PFSK-1 (cell line): ENCODE results near the gene ZDHHC1.

Experiments
- FOXP2 ChIP-seq: optimal IDR thresholded peaks from 2 replicates; pipeline ENCODE3; 2011; ENCODE audit warnings: borderline replicate concordance, control low read depth, inconsistent platforms; ENCODE audit not compliant: insufficient read depth; ENCODE audit errors: extremely low read length, extremely low read depth
- POLR2AphosphoS5 ChIP-seq: IDR thresholded peaks from 2 replicates; pipeline ENCODE4 v1.6.1; 2012; ENCODE audit warnings: low read depth, mild to moderate bottlenecking, control low read depth, low read length, moderate library complexity
- REST ChIP-seq, 2 experiments: IDR thresholded peaks; 2 replicates each; pipeline versions ENCODE4 v1.6.1 to v1.8.0; 2011 to 2012; ENCODE audit warnings: low read depth in 2 of 2, low read length in 2 of 2, control low read depth in 1 of 2, inconsistent platforms in 1 of 2, mild to moderate bottlenecking in 1 of 2, moderate library complexity in 1 of 2; ENCODE audit not compliant: insufficient read depth in 1 of 2
- SIN3A ChIP-seq: IDR thresholded peaks from 2 replicates; pipeline ENCODE4 v1.6.1; 2012; ENCODE audit warnings: mild to moderate bottlenecking, low read length, moderate library complexity, borderline replicate concordance; ENCODE audit not compliant: insufficient read depth
- TAF1 ChIP-seq: IDR thresholded peaks from 2 replicates; pipeline ENCODE4 v1.6.1; 2012; ENCODE audit warnings: low read length, control low read depth, borderline replicate concordance; ENCODE audit not compliant: insufficient read depth

Gene ZDHHC1

GRCh38 chr16:67462279-67462655 is 46.0 kb upstream of the ZDHHC1 start:
- TF ChIP-seq FOXP2 (no peak), SIN3A (no peak), TAF1 (no peak), POLR2AphosphoS5 (no peak), REST (IDR thresholded peaks at IDR 0.05; ENCODE audit: insufficient read depth in 1 of 2, low read depth in 2 of 2, low read length in 2 of 2) (no peak)

- TF ChIP-seq FOXP2 (no peak), POLR2AphosphoS5 (no peak)
Observed at GRCh38 chr16:67461600-67462278, 45.5 kb upstream of the ZDHHC1 start.

- no peak for TF ChIP-seq TAF1
- TF ChIP-seq SIN3A: no peak
- TF ChIP-seq POLR2AphosphoS5: no peak
- no peak for TF ChIP-seq FOXP2
- TF ChIP-seq REST (IDR thresholded peaks at IDR 0.05; ENCODE audit: insufficient read depth in 1 of 2, low read depth in 2 of 2, low read length in 2 of 2): no peak
Observed at GRCh38 chr16:67460961-67461360, 44.7 kb upstream of the ZDHHC1 start.

GRCh38 chr16:67460168-67460567 is 43.9 kb upstream of the ZDHHC1 start:
- TF ChIP-seq FOXP2 (no peak), REST (IDR thresholded peaks at IDR 0.05; ENCODE audit: insufficient read depth in 1 of 2, low read depth in 2 of 2, low read length in 2 of 2) (no peak), SIN3A (no peak), POLR2AphosphoS5 (no peak), TAF1 (no peak)

- TF ChIP-seq POLR2AphosphoS5 (no peak), REST (IDR thresholded peaks at IDR 0.05; ENCODE audit: insufficient read depth in 1 of 2, low read depth in 2 of 2, low read length in 2 of 2) (no peak), SIN3A (no peak), FOXP2 (no peak), TAF1 (no peak)
Observed at GRCh38 chr16:67459861-67460150, 43.5 kb upstream of the ZDHHC1 start.
